HG03460 (cell line): ENCODE measurements around the gene PRR4.

Source experiments
- ATAC-seq: cut with Tn5 transposase; IDR thresholded peaks from one replicate; pipeline ENCODE4 v1.9.1; 2021; ENCODE audit not compliant: unreplicated experiment

The PRR4 gene

GRCh38 chr12:10802587-10802986, 46.7 kb downstream of the PRR4 start, which contains the start of gene TAS2R7:
Gene TAS2R7 (minus strand): TSS chr12:10802627. CDS start chr12:10802570, 57 bp downstream.
- ATAC-seq: no peak

GRCh38 chr12:10801741-10802140, 47.5 kb downstream of the PRR4 start:
- ATAC-seq: no peak
